DND-41 (cell line): ENCODE results near the gene LAT.

Experiments used
- ATAC-seq: fragments of 200-7000 bp; cut with Tn5 transposase; 3 replicates; pipeline ENCODE4 v1.9.1; 2021; ENCODE audit warnings: low read depth; ENCODE audit not compliant: insufficient read depth
- DNase-seq: peaks from one replicate; pipeline ENCODE4 v3.0.0-alpha.2; 2020
- H2AFZ ChIP-seq: 2 replicates; pipeline ENCODE4 v1.6.0; 2012; ENCODE audit warnings: low read depth, low read length
- H3K27ac ChIP-seq: 2 replicates; pipeline ENCODE4 v1.5.1; 2012; ENCODE audit warnings: low read length, inconsistent platforms
- H3K27me3 ChIP-seq: fragments of 200-600 bp; sonication (generic); 2 replicates; pipeline ENCODE4 v1.6.0; 2012; ENCODE audit warnings: low read length, mild to moderate bottlenecking, inconsistent platforms; ENCODE audit not compliant: insufficient read depth, poor library complexity
- H3K36me3 ChIP-seq: 2 replicates; pipeline ENCODE4 v1.5.1; 2012; ENCODE audit warnings: low read length, inconsistent platforms; ENCODE audit not compliant: insufficient read depth
- H3K4me1 ChIP-seq: 2 replicates; pipeline ENCODE4 v1.5.1; 2012; ENCODE audit warnings: mild to moderate bottlenecking, low read length; ENCODE audit not compliant: insufficient read depth
- H3K4me2 ChIP-seq: 2 replicates; pipeline ENCODE4 v1.6.0; 2012; ENCODE audit warnings: mild to moderate bottlenecking, moderate library complexity, low read length, inconsistent platforms; ENCODE audit not compliant: insufficient read depth
- H3K4me3 ChIP-seq, 2 experiments: fragments of 200-600 bp in 1 of 2; shearing (Covaris generic) in 1 of 2; 2 replicates each; pipeline ENCODE4 v1.5.1; 2012 to 2016; ENCODE audit warnings: inconsistent platforms in 2 of 2, low read length in 2 of 2, mild to moderate bottlenecking in 2 of 2, low read depth in 1 of 2, moderate library complexity in 1 of 2
- H3K79me2 ChIP-seq: 2 replicates; pipeline ENCODE4 v1.6.0; 2012; ENCODE audit warnings: low read length, inconsistent platforms; ENCODE audit not compliant: insufficient read depth
- H3K9ac ChIP-seq: 2 replicates; pipeline ENCODE4 v1.6.0; 2012; ENCODE audit warnings: low read depth, mild to moderate bottlenecking, inconsistent platforms, low read length, moderate library complexity
- H3K9me3 ChIP-seq: 2 replicates; pipeline ENCODE4 v1.5.1; 2012; ENCODE audit warnings: low read length, moderate library complexity, mild to moderate bottlenecking, inconsistent platforms; ENCODE audit not compliant: insufficient read depth, severe bottlenecking
- H4K20me1 ChIP-seq: 2 replicates; pipeline ENCODE4 v1.6.0; 2012; ENCODE audit warnings: low read length; ENCODE audit not compliant: insufficient read depth
- EZH2 ChIP-seq: IDR thresholded peaks from 3 replicates; pipeline ENCODE4 v1.6.1; 2012; ENCODE audit warnings: borderline replicate concordance, low read depth, mild to moderate bottlenecking, moderate library complexity, low read length, inconsistent platforms; ENCODE audit not compliant: severe bottlenecking
- TF ChIP-seq, protein P1 (sequence below): IDR thresholded peaks from 2 replicates; pipeline ENCODE4 v1.5.1; 2012; ENCODE audit warnings: borderline replicate concordance, low read length, moderate library complexity, mild to moderate bottlenecking; ENCODE audit not compliant: poor library complexity, severe bottlenecking; ENCODE audit errors: extremely low read depth

The LAT gene

DNA sequence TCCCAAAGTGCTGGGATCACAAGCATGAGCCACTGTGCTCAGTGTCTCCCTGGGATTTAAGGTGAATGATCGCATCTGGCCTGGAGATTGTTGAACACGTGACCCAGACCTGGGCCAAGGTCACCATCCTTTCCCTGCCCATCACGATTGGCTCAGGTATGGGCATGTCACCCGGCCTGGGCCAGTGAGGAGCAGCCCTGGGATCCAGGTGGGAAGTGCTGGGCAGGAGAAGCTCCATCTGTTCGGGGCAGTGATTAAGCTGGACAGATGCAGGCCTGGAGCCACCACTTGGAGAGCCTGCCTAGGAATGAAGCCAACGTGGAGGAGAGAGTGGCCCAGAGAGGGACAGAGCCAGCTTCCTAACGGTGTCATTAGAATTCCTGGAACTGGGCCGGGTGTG, 6.8 kb downstream of the LAT start:
- Histone ChIP-seq H3K9ac (no peak overlapping the region), H4K20me1 (no peaks in the 10 kb centered on the region)
- no peak for TF ChIP-seq EZH2
- TF ChIP-seq, protein P1, sequence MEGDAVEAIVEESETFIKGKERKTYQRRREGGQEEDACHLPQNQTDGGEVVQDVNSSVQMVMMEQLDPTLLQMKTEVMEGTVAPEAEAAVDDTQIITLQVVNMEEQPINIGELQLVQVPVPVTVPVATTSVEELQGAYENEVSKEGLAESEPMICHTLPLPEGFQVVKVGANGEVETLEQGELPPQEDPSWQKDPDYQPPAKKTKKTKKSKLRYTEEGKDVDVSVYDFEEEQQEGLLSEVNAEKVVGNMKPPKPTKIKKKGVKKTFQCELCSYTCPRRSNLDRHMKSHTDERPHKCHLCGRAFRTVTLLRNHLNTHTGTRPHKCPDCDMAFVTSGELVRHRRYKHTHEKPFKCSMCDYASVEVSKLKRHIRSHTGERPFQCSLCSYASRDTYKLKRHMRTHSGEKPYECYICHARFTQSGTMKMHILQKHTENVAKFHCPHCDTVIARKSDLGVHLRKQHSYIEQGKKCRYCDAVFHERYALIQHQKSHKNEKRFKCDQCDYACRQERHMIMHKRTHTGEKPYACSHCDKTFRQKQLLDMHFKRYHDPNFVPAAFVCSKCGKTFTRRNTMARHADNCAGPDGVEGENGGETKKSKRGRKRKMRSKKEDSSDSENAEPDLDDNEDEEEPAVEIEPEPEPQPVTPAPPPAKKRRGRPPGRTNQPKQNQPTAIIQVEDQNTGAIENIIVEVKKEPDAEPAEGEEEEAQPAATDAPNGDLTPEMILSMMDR = no peak

GRCh38 chr16:28992496-28992895, 7.6 kb downstream of the LAT start:
- Histone ChIP-seq H3K27me3 (no peaks in the 10 kb centered on the region), H4K20me1 (no peaks in the 10 kb centered on the region), H3K27ac (no peak overlapping the region), H3K4me3 (no peak overlapping the region), H3K9me3 (no peaks in the 10 kb centered on the region), H3K36me3 (peaks cover 1% of the 10 kb centered on the region; the same call in 1 of the 2 replicates), H3K79me2 (no peaks in the 10 kb centered on the region), H3K4me1 (no peaks in the 10 kb centered on the region), H3K9ac (no peak overlapping the region), H3K4me2 (no peak overlapping the region), H2AFZ (no peak overlapping the region)
- no peak for TF ChIP-seq EZH2
- TF ChIP-seq, protein P1 = no peak
- ATAC-seq (no peak), DNase-seq (no peak)

More for the DNA sequence above, 6.8 kb downstream of the LAT start:
- Histone ChIP-seq H3K9me3 (no peaks in the 10 kb centered on the region), H3K79me2 (no peaks in the 10 kb centered on the region), H2AFZ (no peak overlapping the region), H3K4me3 (no peak overlapping the region), H3K36me3 (peaks cover 10% of the 10 kb centered on the region), H3K27me3 (no peaks in the 10 kb centered on the region), H3K27ac (no peak overlapping the region), H3K4me2 (no peak overlapping the region), H3K4me1 (no peaks in the 10 kb centered on the region)
- no peak for DNase-seq
- no peak for ATAC-seq

DNA sequence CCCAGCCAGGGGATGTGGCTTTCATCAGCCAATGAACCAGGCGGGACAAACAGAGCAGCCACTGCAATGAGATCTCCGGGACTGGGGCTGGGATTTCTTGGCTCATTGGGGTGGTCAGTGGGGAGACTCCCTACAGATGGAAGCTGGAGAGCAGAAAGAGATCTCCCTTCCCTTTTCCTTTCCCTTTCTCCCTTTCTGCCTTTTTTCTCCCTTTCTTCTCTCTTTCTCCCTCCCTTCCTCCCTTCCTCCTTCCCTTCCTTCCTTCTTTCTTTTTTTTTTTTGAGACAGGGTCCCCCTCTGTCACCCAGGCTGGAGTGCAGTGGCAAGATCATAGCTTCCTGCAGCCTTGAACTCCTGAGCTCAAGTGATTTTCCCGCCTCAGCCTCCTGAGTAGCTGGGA, 14.0 kb downstream of the LAT start:
- Histone ChIP-seq H4K20me1 (no peaks in the 10 kb centered on the region), H3K4me2 (no peak overlapping the region), H3K36me3 (no peaks in the 10 kb centered on the region), H2AFZ (no peak overlapping the region; the same call in 1 of the 2 replicates), H3K27ac (no peak overlapping the region), H3K27me3 (no peaks in the 10 kb centered on the region), H3K9ac (no peak overlapping the region), H3K4me3 (no peak overlapping the region), H3K9me3 (no peaks in the 10 kb centered on the region), H3K79me2 (no peaks in the 10 kb centered on the region), H3K4me1 (no peaks in the 10 kb centered on the region)
- ATAC-seq = no peak
- no peak for DNase-seq
- no peak for TF ChIP-seq EZH2
- TF ChIP-seq, protein P1 = no peak

- no peak overlapping the region for H2AFZ ChIP-seq
- no peaks in the 10 kb centered on the region for H3K27me3 ChIP-seq
- H3K9me3 ChIP-seq = no peaks in the 10 kb centered on the region
- H3K36me3 ChIP-seq = no peaks in the 10 kb centered on the region
- no peak overlapping the region for H3K9ac ChIP-seq
- H3K4me3 ChIP-seq = no peak overlapping the region
- no peak overlapping the region for H3K27ac ChIP-seq
- H3K4me1 ChIP-seq = no peaks in the 10 kb centered on the region
- H4K20me1 ChIP-seq = no peaks in the 10 kb centered on the region
- no peaks in the 10 kb centered on the region for H3K79me2 ChIP-seq
- ATAC-seq = no peak
- H3K4me2 ChIP-seq = no peak overlapping the region
- DNase-seq = no peak
- no peak for TF ChIP-seq EZH2
- TF ChIP-seq, protein P1 = no peak
These were observed 14.7 kb downstream of the LAT start for GRCh38 chr16:28999577-28999976.
